HepG2 (cell line): ENCODE measurements around the gene MKX.

Experiments used
- EP300 ChIP-seq, 3 experiments: sonication (generic) in 1 of 3; formaldehyde crosslinking in 1 of 3; IDR thresholded peaks; 2 replicates each; pipeline versions ENCODE4 v1.5.1 to v1.6.1; 2011 to 2020; ENCODE audit warnings: low read depth in 2 of 3, low read length in 2 of 3, borderline replicate concordance in 1 of 3, improper control_type of control experiment in 1 of 3, mild to moderate bottlenecking in 1 of 3, missing genetic modification reagents in 1 of 3, moderate library complexity in 1 of 3
- JUND ChIP-seq: sonication (generic); formaldehyde crosslinking; IDR thresholded peaks from 2 replicates; pipeline ENCODE4 v1.8.0; 2022; ENCODE audit warnings: mild to moderate bottlenecking, missing genetic modification reagents
- NFIC ChIP-seq: IDR thresholded peaks from 2 replicates; pipeline ENCODE4 v1.6.1; 2012; ENCODE audit warnings: mild to moderate bottlenecking, low read length, inconsistent platforms
- POLR2AphosphoS5 ChIP-seq: IDR thresholded peaks from 2 replicates; pipeline ENCODE4 v1.6.1; 2012; ENCODE audit warnings: low read depth, low read length
- SYNCRIP ChIP-seq: fragments of 200-400 bp; formaldehyde crosslinking; IDR thresholded peaks from 2 replicates; pipeline ENCODE4 v1.6.1; 2018; ENCODE audit warnings: mild to moderate bottlenecking, low read depth, low read length; ENCODE audit not compliant: insufficient read depth
- ZNF12 ChIP-seq: sonication (generic); formaldehyde crosslinking; IDR thresholded peaks from 2 replicates; pipeline ENCODE4 v1.5.0; 2020; ENCODE audit warnings: missing genetic modification reagents
- ZNF230 ChIP-seq: sonication (generic); formaldehyde crosslinking; IDR thresholded peaks from 2 replicates; pipeline ENCODE4 v1.4.0; 2020; ENCODE audit warnings: mild to moderate bottlenecking, missing genetic modification reagents
- ZNF569 ChIP-seq: sonication (generic); formaldehyde crosslinking; IDR thresholded peaks from 2 replicates; pipeline ENCODE4 v1.5.0; 2020; ENCODE audit warnings: mild to moderate bottlenecking, missing genetic modification reagents, moderate library complexity, borderline replicate concordance
- TF ChIP-seq, protein P1 (sequence below): sonication (generic); formaldehyde crosslinking; IDR thresholded peaks from 2 replicates; pipeline ENCODE4 v1.5.0; 2020; ENCODE audit warnings: mild to moderate bottlenecking, missing genetic modification reagents, moderate library complexity
- TF ChIP-seq, protein P2 (sequence below), 2 experiments: IDR thresholded peaks; 2 replicates each; pipeline ENCODE4 v1.6.1; 2011 to 2012; ENCODE audit warnings: low read length in 2 of 2, borderline replicate concordance in 1 of 2, low read depth in 1 of 2, mild to moderate bottlenecking in 1 of 2, moderate library complexity in 1 of 2

DNA sequence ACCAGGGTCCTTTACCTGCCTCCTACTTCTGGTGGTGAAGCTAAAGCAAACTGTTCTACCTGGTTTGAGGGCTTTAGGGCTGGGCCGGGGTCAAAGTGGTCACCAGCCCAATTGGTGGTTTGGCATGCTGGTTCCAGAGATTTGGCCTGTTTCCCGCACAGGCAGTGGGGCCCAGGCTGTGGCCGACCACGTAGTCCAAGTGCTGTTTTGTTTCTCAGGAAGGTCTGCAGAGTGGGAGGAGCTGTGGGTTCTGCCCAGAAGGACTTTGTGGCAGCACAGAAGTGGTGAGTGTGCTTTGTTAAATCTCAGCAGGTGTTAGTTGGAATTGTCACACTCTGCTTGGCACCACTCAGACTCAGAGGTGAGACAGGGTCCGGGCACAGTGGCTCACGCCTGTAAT lies 85.8 kb downstream of the MKX start:
- TF ChIP-seq, protein P1, sequence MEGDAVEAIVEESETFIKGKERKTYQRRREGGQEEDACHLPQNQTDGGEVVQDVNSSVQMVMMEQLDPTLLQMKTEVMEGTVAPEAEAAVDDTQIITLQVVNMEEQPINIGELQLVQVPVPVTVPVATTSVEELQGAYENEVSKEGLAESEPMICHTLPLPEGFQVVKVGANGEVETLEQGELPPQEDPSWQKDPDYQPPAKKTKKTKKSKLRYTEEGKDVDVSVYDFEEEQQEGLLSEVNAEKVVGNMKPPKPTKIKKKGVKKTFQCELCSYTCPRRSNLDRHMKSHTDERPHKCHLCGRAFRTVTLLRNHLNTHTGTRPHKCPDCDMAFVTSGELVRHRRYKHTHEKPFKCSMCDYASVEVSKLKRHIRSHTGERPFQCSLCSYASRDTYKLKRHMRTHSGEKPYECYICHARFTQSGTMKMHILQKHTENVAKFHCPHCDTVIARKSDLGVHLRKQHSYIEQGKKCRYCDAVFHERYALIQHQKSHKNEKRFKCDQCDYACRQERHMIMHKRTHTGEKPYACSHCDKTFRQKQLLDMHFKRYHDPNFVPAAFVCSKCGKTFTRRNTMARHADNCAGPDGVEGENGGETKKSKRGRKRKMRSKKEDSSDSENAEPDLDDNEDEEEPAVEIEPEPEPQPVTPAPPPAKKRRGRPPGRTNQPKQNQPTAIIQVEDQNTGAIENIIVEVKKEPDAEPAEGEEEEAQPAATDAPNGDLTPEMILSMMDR (CRISPR knock-in tag), result no peak
- TF ChIP-seq JUND (CRISPR knock-in tag) (no peak), ZNF230 (CRISPR knock-in tag) (no peak), NFIC (no peak), POLR2AphosphoS5 (no peak), ZNF569 (CRISPR knock-in tag) (no peak), ZNF12 (CRISPR knock-in tag) (no peak), SYNCRIP (no peak), EP300 (IDR thresholded peaks at IDR 0.05; ENCODE audit: low read depth in 2 of 2, low read length in 2 of 2) (no peak), EP300 (CRISPR knock-in tag; IDR thresholded peaks at IDR 0.05; ENCODE audit: borderline replicate concordance) (no peak)
- TF ChIP-seq, protein P2, sequence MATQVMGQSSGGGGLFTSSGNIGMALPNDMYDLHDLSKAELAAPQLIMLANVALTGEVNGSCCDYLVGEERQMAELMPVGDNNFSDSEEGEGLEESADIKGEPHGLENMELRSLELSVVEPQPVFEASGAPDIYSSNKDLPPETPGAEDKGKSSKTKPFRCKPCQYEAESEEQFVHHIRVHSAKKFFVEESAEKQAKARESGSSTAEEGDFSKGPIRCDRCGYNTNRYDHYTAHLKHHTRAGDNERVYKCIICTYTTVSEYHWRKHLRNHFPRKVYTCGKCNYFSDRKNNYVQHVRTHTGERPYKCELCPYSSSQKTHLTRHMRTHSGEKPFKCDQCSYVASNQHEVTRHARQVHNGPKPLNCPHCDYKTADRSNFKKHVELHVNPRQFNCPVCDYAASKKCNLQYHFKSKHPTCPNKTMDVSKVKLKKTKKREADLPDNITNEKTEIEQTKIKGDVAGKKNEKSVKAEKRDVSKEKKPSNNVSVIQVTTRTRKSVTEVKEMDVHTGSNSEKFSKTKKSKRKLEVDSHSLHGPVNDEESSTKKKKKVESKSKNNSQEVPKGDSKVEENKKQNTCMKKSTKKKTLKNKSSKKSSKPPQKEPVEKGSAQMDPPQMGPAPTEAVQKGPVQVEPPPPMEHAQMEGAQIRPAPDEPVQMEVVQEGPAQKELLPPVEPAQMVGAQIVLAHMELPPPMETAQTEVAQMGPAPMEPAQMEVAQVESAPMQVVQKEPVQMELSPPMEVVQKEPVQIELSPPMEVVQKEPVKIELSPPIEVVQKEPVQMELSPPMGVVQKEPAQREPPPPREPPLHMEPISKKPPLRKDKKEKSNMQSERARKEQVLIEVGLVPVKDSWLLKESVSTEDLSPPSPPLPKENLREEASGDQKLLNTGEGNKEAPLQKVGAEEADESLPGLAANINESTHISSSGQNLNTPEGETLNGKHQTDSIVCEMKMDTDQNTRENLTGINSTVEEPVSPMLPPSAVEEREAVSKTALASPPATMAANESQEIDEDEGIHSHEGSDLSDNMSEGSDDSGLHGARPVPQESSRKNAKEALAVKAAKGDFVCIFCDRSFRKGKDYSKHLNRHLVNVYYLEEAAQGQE (IDR thresholded peaks at IDR 0.05; ENCODE audit: borderline replicate concordance in 1 of 2, low read depth in 1 of 2, low read length in 2 of 2), result no peak
